ENCODE measurements around the gene KIF3B.
"Not testable (repeated sequence)": the region's sequence is repeated elsewhere in the genome, so short reads cannot be mapped to it uniquely, and the experiment has no call there.

The KIF3B gene

GRCh38 chr20:32333181-32333987 lies 55.9 kb downstream of the KIF3B start:
- no peak for DNase-seq

- DNase-seq = peak; percentile 8
These were observed 56.8 kb downstream of the KIF3B start for GRCh38 chr20:32333988-32334885.

- no peak for DNase-seq
These were observed 59.5 kb downstream of the KIF3B start for GRCh38 chr20:32336918-32337347.

- DNase-seq = no peak
These were observed 60.6 kb downstream of the KIF3B start for GRCh38 chr20:32337937-32338661.

GRCh38 chr20:32338665-32339064 lies 61.2 kb downstream of the KIF3B start:
- DNase-seq = no peak

- no peak for DNase-seq
These were observed 61.7 kb downstream of the KIF3B start for GRCh38 chr20:32339116-32339515.

- DNase-seq = not testable (repeated sequence)
These were observed 63.6 kb downstream of the KIF3B start for GRCh38 chr20:32341053-32341452.

GRCh38 chr20:32343439-32343838 lies 66.0 kb downstream of the KIF3B start:
- no peak for DNase-seq

- DNase-seq = no peak
These were observed 67.5 kb downstream of the KIF3B start for GRCh38 chr20:32344835-32345506.

GRCh38 chr20:32348207-32348606 lies 70.8 kb downstream of the KIF3B start:
- DNase-seq = no peak

- DNase-seq = no peak
These were observed 73.0 kb downstream of the KIF3B start for GRCh38 chr20:32350421-32350820.

- DNase-seq = no peak
These were observed 74.8 kb downstream of the KIF3B start for GRCh38 chr20:32352121-32352720.

- no peak for DNase-seq
These were observed 76.5 kb downstream of the KIF3B start for GRCh38 chr20:32353848-32354496.

- DNase-seq = no peak
These were observed 77.4 kb downstream of the KIF3B start for GRCh38 chr20:32354592-32355416.

GRCh38 chr20:32355417-32355841 lies 78.0 kb downstream of the KIF3B start:
- no peak for DNase-seq

- DNase-seq = not testable (repeated sequence)
These were observed 78.6 kb downstream of the KIF3B start for GRCh38 chr20:32355907-32356621.

- DNase-seq = no peak
These were observed 79.3 kb downstream of the KIF3B start for GRCh38 chr20:32356622-32357374.

GRCh38 chr20:32357375-32357868 lies 80.0 kb downstream of the KIF3B start:
- DNase-seq = no peak

Measured in effector CD4-positive, alpha-beta T cell (primary cell).